ENCODE data around the gene ROBO4. TPM values are rescaled to one million over a fixed set of nuclear protein-coding genes. Genes with fewer than 3 reads are reported as not detected.

The ROBO4 gene
- total and polyA plus RNA-seq, 2 of the 13 experiments (the other 11 are each of a cell fraction or from before 2014, with no cell fraction given) = 0.07 to 1.1 TPM

- TF ChIP-seq ZFP91 (CRISPR knock-in tag; IDR thresholded peaks at IDR 0.05; ENCODE audit: borderline replicate concordance) (peak; percentile 85), PBX3 (CRISPR knock-in tag; IDR thresholded peaks at IDR 0.05; ENCODE audit: borderline replicate concordance) (no peak), RAD21 (CRISPR knock-in tag; IDR thresholded peaks at IDR 0.05) (peak; percentile 54; the same call in 1 of the 2 replicates), SP1 (IDR thresholded peaks at IDR 0.05) (no peak), SP1 (CRISPR knock-in tag; IDR thresholded peaks at IDR 0.05) (peak; percentile 44; the same call in 1 of the 2 replicates), ATF1 (CRISPR knock-in tag; IDR thresholded peaks at IDR 0.05) (no peak), MED8 (CRISPR knock-in tag; IDR thresholded peaks at IDR 0.05; ENCODE audit: insufficient replicate concordance) (no peak), ZNF784 (CRISPR knock-in tag; IDR thresholded peaks at IDR 0.05; ENCODE audit: borderline replicate concordance) (no peak), ZNF18 (CRISPR knock-in tag; IDR thresholded peaks at IDR 0.05; ENCODE audit: insufficient replicate concordance) (no peak), ZNF225 (CRISPR knock-in tag; IDR thresholded peaks at IDR 0.05) (peak; percentile 43; the same call in 1 of the 2 replicates), BORCS8-MEF2B (CRISPR knock-in tag; IDR thresholded peaks at IDR 0.05) (peak; percentile 35; the same call in 1 of the 2 replicates), FOXJ3 (CRISPR knock-in tag; IDR thresholded peaks at IDR 0.05; ENCODE audit: borderline replicate concordance) (no peak), PHF21A (CRISPR knock-in tag; IDR thresholded peaks at IDR 0.05) (peak; percentile 43; the same call in 1 of the 2 replicates), ZNF770 (CRISPR knock-in tag; IDR thresholded peaks at IDR 0.05) (0 out of 2 replicates have a peak, but pooled peaks have one; percentile 9), ZNF629 (CRISPR knock-in tag; conservative IDR thresholded peaks at IDR 0.05) (peak; percentile 34; the same call in 1 of the 2 replicates)
- TF ChIP-seq, protein P1, sequence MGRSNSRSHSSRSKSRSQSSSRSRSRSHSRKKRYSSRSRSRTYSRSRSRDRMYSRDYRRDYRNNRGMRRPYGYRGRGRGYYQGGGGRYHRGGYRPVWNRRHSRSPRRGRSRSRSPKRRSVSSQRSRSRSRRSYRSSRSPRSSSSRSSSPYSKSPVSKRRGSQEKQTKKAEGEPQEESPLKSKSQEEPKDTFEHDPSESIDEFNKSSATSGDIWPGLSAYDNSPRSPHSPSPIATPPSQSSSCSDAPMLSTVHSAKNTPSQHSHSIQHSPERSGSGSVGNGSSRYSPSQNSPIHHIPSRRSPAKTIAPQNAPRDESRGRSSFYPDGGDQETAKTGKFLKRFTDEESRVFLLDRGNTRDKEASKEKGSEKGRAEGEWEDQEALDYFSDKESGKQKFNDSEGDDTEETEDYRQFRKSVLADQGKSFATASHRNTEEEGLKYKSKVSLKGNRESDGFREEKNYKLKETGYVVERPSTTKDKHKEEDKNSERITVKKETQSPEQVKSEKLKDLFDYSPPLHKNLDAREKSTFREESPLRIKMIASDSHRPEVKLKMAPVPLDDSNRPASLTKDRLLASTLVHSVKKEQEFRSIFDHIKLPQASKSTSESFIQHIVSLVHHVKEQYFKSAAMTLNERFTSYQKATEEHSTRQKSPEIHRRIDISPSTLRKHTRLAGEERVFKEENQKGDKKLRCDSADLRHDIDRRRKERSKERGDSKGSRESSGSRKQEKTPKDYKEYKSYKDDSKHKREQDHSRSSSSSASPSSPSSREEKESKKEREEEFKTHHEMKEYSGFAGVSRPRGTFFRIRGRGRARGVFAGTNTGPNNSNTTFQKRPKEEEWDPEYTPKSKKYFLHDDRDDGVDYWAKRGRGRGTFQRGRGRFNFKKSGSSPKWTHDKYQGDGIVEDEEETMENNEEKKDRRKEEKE (IDR thresholded peaks at IDR 0.05) = no peak
Observed at GRCh38 chr11:124875943-124876817, 21.5 kb downstream of the ROBO4 start (continued).

Data from HepG2 (cell line).